Measurements from ENCODE around the gene ABCA13.
"Not testable (repeated sequence)": the region's sequence is repeated elsewhere in the genome, so short reads cannot be mapped to it uniquely, and the experiment has no call there.

Gene ABCA13

DNA sequence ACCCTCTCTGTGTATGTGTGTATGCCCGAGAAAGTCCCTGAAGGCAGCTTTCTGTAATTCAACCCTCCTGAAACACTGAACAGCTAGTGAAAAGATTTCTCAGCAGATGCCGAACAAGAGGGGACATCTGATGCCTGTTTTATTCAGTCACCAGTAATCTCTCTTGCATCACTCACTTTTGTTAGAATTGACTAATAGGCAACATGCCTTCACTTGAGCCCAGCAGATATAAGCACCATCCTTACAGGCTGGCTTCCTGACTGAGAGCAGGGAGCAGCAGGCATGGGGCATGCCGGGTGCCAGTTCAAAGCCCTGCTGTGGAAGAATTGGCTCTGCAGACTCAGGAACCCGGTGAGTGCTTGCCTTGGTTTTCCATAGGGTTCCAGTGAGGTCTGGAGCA, at the start of gene ABCA13:
TSS of gene ABCA13 (plus strand) at position 257 of the 400 bp plus-strand sequence. CDS start at position 283, 26 bp downstream.
- no peak for DNase-seq (ENCODE audit: low spot score)

GRCh38 chr7:48126037-48126436, 45.2 kb upstream of the ABCA13 start:
- no peak for DNase-seq (ENCODE audit: low spot score)

DNA sequence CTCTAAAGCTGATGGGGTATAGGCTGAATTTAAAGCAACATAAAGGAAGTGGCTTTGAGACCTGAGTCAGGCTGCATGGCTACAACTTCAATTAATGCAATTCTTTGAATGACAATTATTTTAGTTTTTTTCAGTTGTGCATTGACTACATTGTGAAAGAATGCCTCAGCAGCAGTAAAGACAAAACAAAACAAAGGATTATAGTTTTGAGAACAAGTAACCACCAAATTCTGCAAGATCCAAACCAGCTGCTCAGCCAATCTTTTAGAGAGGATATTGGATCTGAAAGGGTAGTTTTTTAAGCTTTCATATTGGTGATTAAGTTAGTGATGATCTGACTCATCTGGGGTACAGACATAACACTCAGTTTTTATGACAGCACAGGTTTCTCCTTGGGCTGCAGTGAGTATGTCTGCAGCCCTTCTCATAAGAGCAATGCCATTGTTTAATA, 40.6 kb upstream of the ABCA13 start:
- no peak for DNase-seq (ENCODE audit: low spot score)

DNA sequence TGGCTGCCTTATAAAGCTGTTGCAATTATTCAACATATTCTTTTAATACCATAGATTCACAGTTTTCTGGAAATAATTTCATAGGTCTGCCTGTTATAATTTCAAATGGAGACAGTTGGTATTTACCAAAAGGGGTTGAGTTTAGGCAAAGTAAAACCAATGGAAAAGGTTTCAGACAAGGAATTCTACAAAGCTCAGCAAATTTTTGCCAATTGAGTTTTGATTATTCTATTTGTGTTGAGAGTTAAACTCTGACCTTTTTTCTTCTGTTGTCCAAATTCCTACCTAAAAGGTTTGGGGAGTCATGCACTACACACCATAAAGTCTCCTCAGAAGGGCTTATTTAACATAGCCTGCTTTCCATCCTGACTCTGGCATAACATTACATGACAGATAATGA, 38.5 kb upstream of the ABCA13 start:
- no peak for DNase-seq (ENCODE audit: low spot score)

DNA sequence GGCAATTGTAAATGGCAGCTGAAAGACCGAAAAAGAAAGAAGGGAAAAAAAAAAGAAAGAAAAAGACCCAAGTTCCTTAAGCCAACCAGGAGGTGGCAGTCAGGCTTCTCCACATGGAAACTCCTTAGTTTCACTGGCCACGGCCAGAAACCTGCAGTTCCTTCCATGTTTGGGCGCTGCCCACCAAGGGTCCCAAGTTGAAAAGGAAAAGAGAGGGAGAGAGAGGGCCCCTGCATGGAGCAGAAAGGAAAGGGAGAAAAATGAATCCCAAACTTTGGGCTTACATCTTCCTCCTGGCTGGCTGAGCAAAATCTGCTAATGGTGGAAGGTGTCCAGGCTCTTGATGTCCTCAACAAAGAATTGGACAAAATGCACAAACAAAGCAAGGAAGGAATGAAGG, 31.8 kb upstream of the ABCA13 start:
- no peak for DNase-seq (ENCODE audit: low spot score)

DNA sequence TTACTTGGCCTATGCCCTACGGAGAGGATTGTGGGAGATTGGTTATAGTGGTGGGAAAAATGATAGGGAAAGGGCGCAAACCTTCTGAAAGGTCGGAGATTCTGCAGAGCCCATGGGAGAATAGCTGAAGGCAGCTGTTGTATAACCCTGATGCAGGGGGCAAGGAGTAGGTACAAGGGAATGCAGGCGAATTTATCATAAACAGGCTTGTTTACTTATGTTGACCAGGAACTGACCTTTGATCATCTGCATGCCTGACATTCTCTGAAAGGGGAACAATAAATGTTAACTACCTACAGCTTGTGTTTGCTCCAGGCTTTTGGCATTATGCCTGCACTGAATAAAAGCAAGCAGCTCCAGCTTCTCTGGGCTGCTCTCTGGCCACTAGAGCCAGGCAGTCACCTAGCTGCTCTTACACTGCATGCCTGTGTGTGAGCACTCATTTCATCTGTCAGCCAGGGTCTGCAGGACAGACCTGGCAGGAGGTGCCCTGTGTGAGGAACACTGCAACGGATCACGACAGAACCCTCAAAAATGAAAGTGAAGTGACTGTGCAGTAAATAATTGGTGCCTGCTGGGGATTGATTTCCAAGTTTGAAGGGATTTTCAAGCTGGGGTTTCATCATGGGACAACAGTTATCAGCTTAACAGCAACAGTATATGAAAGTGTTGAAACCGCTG, 31.1 kb upstream of the ABCA13 start:
- DNase-seq (ENCODE audit: low spot score): no peak

- DNase-seq (ENCODE audit: low spot score): no peak
These were observed 29.7 kb upstream of the ABCA13 start for GRCh38 chr7:48141521-48141920.

- no peak for DNase-seq (ENCODE audit: low spot score)
These were observed 26.9 kb upstream of the ABCA13 start for GRCh38 chr7:48144291-48144768.

DNA sequence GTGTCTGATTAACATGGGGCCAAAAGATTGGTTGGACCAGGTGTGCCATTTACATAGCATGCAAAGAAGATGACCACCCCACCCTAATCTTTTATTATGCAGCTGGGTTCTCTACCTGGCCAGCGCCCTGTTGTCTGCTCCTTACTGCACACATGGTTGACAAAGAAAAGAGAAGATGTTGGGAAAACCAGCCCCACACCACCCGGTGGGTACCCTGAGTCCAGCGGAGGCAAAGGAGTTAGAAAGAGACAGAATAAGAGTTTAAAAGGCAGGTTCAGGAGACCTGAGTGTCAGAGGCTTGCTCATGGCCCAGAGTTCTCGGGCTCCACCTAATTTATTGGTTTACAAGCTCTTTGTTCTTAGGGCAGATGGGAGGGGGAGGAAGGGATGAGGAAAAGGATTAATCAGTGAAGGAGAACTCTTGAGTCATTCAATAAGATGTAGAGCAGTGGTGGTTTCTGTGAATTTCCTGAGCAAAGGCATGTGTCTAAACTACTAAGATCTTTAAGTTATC, 24.1 kb upstream of the ABCA13 start:
- DNase-seq (ENCODE audit: low spot score): no peak

DNA sequence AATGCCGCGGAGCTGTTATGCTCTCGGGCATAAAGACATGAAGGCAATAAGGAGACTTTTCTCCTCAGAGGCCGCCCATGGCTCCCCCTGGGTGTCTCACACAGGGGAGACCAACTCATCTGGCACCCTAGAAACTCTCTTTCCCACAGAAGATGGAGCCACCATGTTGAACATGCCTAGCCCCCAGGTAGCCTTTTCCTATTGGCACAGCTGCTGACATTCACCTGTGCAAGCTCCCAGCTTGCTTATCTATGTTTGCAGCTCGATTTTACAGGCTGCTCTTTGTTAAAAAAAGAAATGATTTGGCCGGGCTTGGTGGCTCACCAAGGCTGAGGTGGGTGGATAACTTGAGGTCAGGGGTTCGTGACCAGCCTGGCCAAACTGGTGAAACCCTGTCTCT, 23.6 kb upstream of the ABCA13 start:
- not testable (repeated sequence) for DNase-seq (ENCODE audit: low spot score)

DNA sequence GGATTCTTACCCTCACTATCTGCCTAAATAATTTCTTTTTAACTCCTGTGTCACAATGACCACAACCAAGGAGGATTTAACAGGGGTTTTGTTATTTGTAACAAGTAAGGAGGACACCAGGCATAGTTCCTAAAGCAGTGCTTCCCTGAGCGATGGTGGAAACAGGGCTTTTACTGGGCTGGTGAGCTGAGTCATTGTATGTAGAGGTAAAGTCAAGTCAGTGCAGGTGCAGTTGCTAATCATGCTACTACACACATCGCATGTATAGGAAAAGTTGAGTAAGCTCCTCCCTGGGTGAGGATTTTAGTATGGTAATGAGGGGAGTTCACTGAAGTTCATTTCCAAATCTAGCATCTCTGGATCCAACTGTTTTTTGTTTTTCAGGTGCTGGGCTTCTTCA, 22.9 kb upstream of the ABCA13 start:
- DNase-seq (ENCODE audit: low spot score): no peak

- no peak for DNase-seq (ENCODE audit: low spot score)
These were observed 22.2 kb upstream of the ABCA13 start for GRCh38 chr7:48149058-48149457.

DNA sequence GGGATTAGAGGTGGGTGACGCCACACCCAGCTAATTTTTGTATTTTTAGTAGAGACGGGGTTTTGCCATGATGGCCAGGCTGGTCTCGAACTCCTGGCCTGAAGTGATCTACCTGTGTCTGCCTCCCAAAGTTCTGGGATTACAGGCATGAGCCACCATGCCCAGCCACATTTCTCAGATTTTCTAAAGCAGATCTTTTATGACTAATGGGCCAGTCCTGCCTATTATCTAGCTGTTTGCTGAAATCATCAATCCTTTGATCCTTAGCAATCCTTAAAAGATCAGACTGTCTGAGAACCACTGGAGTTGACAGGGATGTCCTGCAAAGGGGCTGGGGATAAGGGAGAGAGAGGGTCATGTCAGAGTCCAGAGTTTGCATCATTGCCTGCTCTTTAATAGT, 21.2 kb upstream of the ABCA13 start:
- no peak for DNase-seq (ENCODE audit: low spot score)

- peak; percentile 45 for DNase-seq (ENCODE audit: low spot score)
These were observed 16.4 kb upstream of the ABCA13 start for GRCh38 chr7:48154792-48155413.

GRCh38 chr7:48158404-48158803, 12.9 kb upstream of the ABCA13 start:
- DNase-seq (ENCODE audit: low spot score): no peak

- DNase-seq (ENCODE audit: low spot score): no peak
These were observed 9.7 kb upstream of the ABCA13 start for GRCh38 chr7:48161407-48162125.

- DNase-seq (ENCODE audit: low spot score): no peak
These were observed 6.1 kb upstream of the ABCA13 start for GRCh38 chr7:48165157-48165556.

GRCh38 chr7:48168159-48168558, 3.1 kb upstream of the ABCA13 start:
- DNase-seq (ENCODE audit: low spot score): no peak

GRCh38 chr7:48170506-48170905, 752 bp upstream of the ABCA13 start:
- no peak for DNase-seq (ENCODE audit: low spot score)

DNA sequence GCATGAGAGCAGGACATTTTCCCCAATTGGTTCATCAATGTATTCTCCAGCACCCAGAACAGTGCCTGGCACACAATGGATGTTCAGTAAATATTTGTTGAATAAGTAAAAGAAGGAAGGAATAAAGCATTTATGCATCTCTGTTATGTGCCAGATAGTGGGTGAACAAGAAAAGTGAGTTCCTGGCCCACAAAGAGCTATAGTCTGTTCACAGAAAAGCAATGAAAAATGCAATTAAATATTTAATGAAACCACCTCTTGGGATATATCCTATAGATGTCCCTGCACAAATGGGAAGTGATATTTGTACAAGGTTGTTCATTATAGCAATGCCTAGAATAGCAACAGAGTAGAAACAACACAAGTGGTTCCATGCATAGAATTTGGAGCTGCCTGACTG, 2.1 kb downstream of the ABCA13 start:
- no peak for DNase-seq (ENCODE audit: low spot score)

DNA sequence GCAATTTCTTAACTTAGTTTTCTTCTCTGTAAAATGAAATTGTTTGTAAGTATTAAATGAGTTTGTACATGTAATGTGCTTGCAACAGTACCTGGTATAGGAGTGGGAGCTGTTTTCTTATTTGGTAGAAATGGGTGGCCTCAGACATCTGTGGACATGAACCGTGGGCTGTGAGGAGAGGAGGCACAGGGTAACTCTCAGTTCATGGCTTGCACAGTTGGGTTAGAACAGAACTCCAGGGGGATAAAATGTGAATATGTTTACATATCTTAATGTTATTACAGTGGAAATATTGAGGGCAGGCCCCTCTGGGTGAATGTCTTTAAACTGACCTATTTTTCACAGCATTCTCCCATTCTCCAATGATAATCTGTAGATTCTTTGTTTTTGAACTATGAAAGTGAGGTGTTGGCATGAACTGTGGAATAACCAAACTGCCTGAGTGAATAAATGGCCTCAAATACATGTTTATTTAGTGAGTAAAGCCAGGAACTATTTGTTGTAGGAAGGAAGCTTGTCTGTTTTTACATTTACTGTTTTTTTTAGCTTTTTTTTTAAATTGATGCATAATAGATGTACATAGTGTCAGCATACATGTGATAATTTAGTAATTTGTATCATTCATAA, 2.6 kb downstream of the ABCA13 start:
- DNase-seq (ENCODE audit: low spot score): no peak

GRCh38 chr7:48175019-48175418, 3.8 kb downstream of the ABCA13 start:
- DNase-seq (ENCODE audit: low spot score): no peak

Measured in CD4-positive, alpha-beta T cell treated with Interleukin-2 at 100 ng/mL for 4 hours (primary cell).